ENCODE measurements around the gene PKD1L1.

Gene PKD1L1

GRCh38 chr7:47902013-47902412, 46.3 kb downstream of the PKD1L1 start:
- no peak for DNase-seq

GRCh38 chr7:47901542-47901941, 46.7 kb downstream of the PKD1L1 start:
- DNase-seq: no peak

- no peak for DNase-seq
Measured at GRCh38 chr7:47897831-47898230, 50.4 kb downstream of the PKD1L1 start.

GRCh38 chr7:47896809-47897423, 51.4 kb downstream of the PKD1L1 start:
- DNase-seq: no peak

- no peak for DNase-seq
Measured at GRCh38 chr7:47895026-47895425, 53.2 kb downstream of the PKD1L1 start.

- DNase-seq: no peak
Measured at GRCh38 chr7:47893721-47894365, 54.4 kb downstream of the PKD1L1 start.

- DNase-seq: no peak
Measured at GRCh38 chr7:47893238-47893637, 55.0 kb downstream of the PKD1L1 start.

GRCh38 chr7:47890606-47891005, 57.7 kb downstream of the PKD1L1 start:
- DNase-seq: no peak

GRCh38 chr7:47890125-47890524, 58.1 kb downstream of the PKD1L1 start:
- no peak for DNase-seq

- no peak for DNase-seq
Measured at GRCh38 chr7:47889723-47890122, 58.5 kb downstream of the PKD1L1 start.

GRCh38 chr7:47888371-47889265, 59.6 kb downstream of the PKD1L1 start:
- no peak for DNase-seq

GRCh38 chr7:47887016-47887640, 61.1 kb downstream of the PKD1L1 start:
- DNase-seq: no peak

GRCh38 chr7:47885987-47886811, 62.1 kb downstream of the PKD1L1 start:
- DNase-seq: no peak

GRCh38 chr7:47885309-47885986, 62.8 kb downstream of the PKD1L1 start:
- no peak for DNase-seq

- DNase-seq: no peak
Measured at GRCh38 chr7:47884675-47885074, 63.6 kb downstream of the PKD1L1 start.

GRCh38 chr7:47882635-47883034, 65.6 kb downstream of the PKD1L1 start:
- DNase-seq: no peak

- DNase-seq: no peak
Measured at GRCh38 chr7:47881256-47881655, 67.0 kb downstream of the PKD1L1 start.

- no peak for DNase-seq
Measured at GRCh38 chr7:47878662-47879061, 69.6 kb downstream of the PKD1L1 start.

- DNase-seq: no peak
Measured at GRCh38 chr7:47877336-47877735, 70.9 kb downstream of the PKD1L1 start.

GRCh38 chr7:47875998-47876744, 72.1 kb downstream of the PKD1L1 start:
- DNase-seq: no peak

- DNase-seq: no peak
Measured at GRCh38 chr7:47875406-47875805, 72.9 kb downstream of the PKD1L1 start.

Measured in bone marrow (tissue), 2 donors.